ENCODE measurements around the gene CRISP2. TPM values are rescaled to one million over a fixed set of nuclear protein-coding genes. Genes with fewer than 3 reads are reported as not detected.

The CRISP2 gene
- total RNA-seq, 1 donor from 2014 or later: not detected

GRCh38 chr6:49662892-49663261 is 50.5 kb downstream of the CRISP2 start:
- Mint-ChIP-seq H3K9me3 (ENCODE audit: unreplicated experiment) (no peaks in the 10 kb centered on the region), H3K27me3 (ENCODE audit: unreplicated experiment) (peaks cover 3% of the 10 kb centered on the region), H3K4me3 (ENCODE audit: unreplicated experiment) (no peak overlapping the region), H3K4me1 (ENCODE audit: unreplicated experiment) (no peaks in the 10 kb centered on the region), H3K36me3 (ENCODE audit: unreplicated experiment) (no peaks in the 10 kb centered on the region), H3K27ac (ENCODE audit: unreplicated experiment) (no peak overlapping the region)
- no peak for TF ChIP-seq CTCF (IDR thresholded peaks at IDR 0.05)
- DNase-seq (ENCODE audit: extremely low spot score, unreplicated experiment): no peak

GRCh38 chr6:49662231-49662891 is 51.0 kb downstream of the CRISP2 start:
- no peaks in the 10 kb centered on the region for H3K4me1 Mint-ChIP-seq (ENCODE audit: unreplicated experiment)
- no peaks in the 10 kb centered on the region for H3K9me3 Mint-ChIP-seq (ENCODE audit: unreplicated experiment)

GRCh38 chr6:49653942-49654341 is 59.4 kb downstream of the CRISP2 start:
- Mint-ChIP-seq H3K9me3 (ENCODE audit: unreplicated experiment) (no peaks in the 10 kb centered on the region), H3K27me3 (ENCODE audit: unreplicated experiment) (peaks cover 11% of the 10 kb centered on the region), H3K36me3 (ENCODE audit: unreplicated experiment) (no peaks in the 10 kb centered on the region), H3K27ac (ENCODE audit: unreplicated experiment) (no peak overlapping the region), H3K4me1 (ENCODE audit: unreplicated experiment) (no peaks in the 10 kb centered on the region), H3K4me3 (ENCODE audit: unreplicated experiment) (no peak overlapping the region)
- DNase-seq (ENCODE audit: extremely low spot score, unreplicated experiment): no peak
- TF ChIP-seq CTCF (IDR thresholded peaks at IDR 0.05): no peak

More at GRCh38 chr6:49662231-49662891, 51.0 kb downstream of the CRISP2 start:
- Mint-ChIP-seq H3K36me3 (ENCODE audit: unreplicated experiment) (no peaks in the 10 kb centered on the region), H3K4me3 (ENCODE audit: unreplicated experiment) (no peak overlapping the region), H3K27me3 (ENCODE audit: unreplicated experiment) (peaks cover 3% of the 10 kb centered on the region), H3K27ac (ENCODE audit: unreplicated experiment) (no peak overlapping the region)
- TF ChIP-seq CTCF (IDR thresholded peaks at IDR 0.05): no peak
- DNase-seq (ENCODE audit: extremely low spot score, unreplicated experiment): no peak

GRCh38 chr6:49653438-49653837 is 59.9 kb downstream of the CRISP2 start:
- peaks cover 11% of the 10 kb centered on the region for H3K27me3 Mint-ChIP-seq (ENCODE audit: unreplicated experiment)
- H3K9me3 Mint-ChIP-seq (ENCODE audit: unreplicated experiment): no peaks in the 10 kb centered on the region
- H3K36me3 Mint-ChIP-seq (ENCODE audit: unreplicated experiment): no peaks in the 10 kb centered on the region
- no peaks in the 10 kb centered on the region for H3K4me1 Mint-ChIP-seq (ENCODE audit: unreplicated experiment)
- DNase-seq (ENCODE audit: extremely low spot score, unreplicated experiment): no peak
- H3K4me3 Mint-ChIP-seq (ENCODE audit: unreplicated experiment): no peak overlapping the region
- H3K27ac Mint-ChIP-seq (ENCODE audit: unreplicated experiment): no peak overlapping the region
- TF ChIP-seq CTCF (IDR thresholded peaks at IDR 0.05): no peak

GRCh38 chr6:49651239-49651638 is 62.1 kb downstream of the CRISP2 start:
- Mint-ChIP-seq H3K27ac (ENCODE audit: unreplicated experiment) (no peak overlapping the region), H3K9me3 (ENCODE audit: unreplicated experiment) (no peaks in the 10 kb centered on the region), H3K27me3 (ENCODE audit: unreplicated experiment) (peaks cover 8% of the 10 kb centered on the region), H3K4me1 (ENCODE audit: unreplicated experiment) (no peaks in the 10 kb centered on the region), H3K4me3 (ENCODE audit: unreplicated experiment) (no peak overlapping the region), H3K36me3 (ENCODE audit: unreplicated experiment) (no peaks in the 10 kb centered on the region)
- no peak for TF ChIP-seq CTCF (IDR thresholded peaks at IDR 0.05)
- no peak for DNase-seq (ENCODE audit: extremely low spot score, unreplicated experiment)
